WI38 (cell line): ENCODE data around the gene C1orf21.

Experiments
- H3K4me3 ChIP-seq: 2 replicates; pipeline ENCODE4 v1.5.1; 2011; ENCODE audit warnings: low read depth, mild to moderate bottlenecking, control low read depth, low read length
- CTCF ChIP-seq: IDR thresholded peaks from 2 replicates; pipeline ENCODE4 v1.5.1; 2012; ENCODE audit warnings: low read depth, mild to moderate bottlenecking, control low read depth, low read length

C1orf21 gene

GRCh38 chr1:184422490-184423233, 35.8 kb downstream of the C1orf21 start:
- TF ChIP-seq CTCF, result no peak

GRCh38 chr1:184423649-184424048, 36.8 kb downstream of the C1orf21 start:
- no peak overlapping the region for H3K4me3 ChIP-seq
- TF ChIP-seq CTCF, result no peak

More at GRCh38 chr1:184422490-184423233, 35.8 kb downstream of the C1orf21 start:
- H3K4me3 ChIP-seq, result no peak overlapping the region

GRCh38 chr1:184424157-184424556, 37.3 kb downstream of the C1orf21 start:
- no peak overlapping the region for H3K4me3 ChIP-seq
- TF ChIP-seq CTCF, result no peak

- H3K4me3 ChIP-seq, result no peak overlapping the region
- no peak for TF ChIP-seq CTCF
Measured at GRCh38 chr1:184424945-184425344, 38.1 kb downstream of the C1orf21 start.

GRCh38 chr1:184425449-184426277, 38.8 kb downstream of the C1orf21 start:
- TF ChIP-seq CTCF, result no peak
- no peak overlapping the region for H3K4me3 ChIP-seq

GRCh38 chr1:184426278-184426674, 39.4 kb downstream of the C1orf21 start:
- no peak overlapping the region for H3K4me3 ChIP-seq
- TF ChIP-seq CTCF, result no peak

GRCh38 chr1:184427722-184428121, 40.9 kb downstream of the C1orf21 start:
- H3K4me3 ChIP-seq, result no peak overlapping the region
- no peak for TF ChIP-seq CTCF
